Stimulated activated CD4-positive, alpha-beta T cell treated with anti-CD3 and anti-CD28 coated beads, Interleukin-1b, Interleukin-23, amount 100 ng/mL, for 1 hour (primary cell): ENCODE measurements around the gene MTX2.
"Not testable (repeated sequence)": the region's sequence is repeated elsewhere in the genome, so short reads cannot be mapped to it uniquely, and the experiment has no call there.

Source experiments
- DNase-seq, 2 donors: peaks; one replicate each; pipeline ENCODE4 v3.0.0-alpha.2; 2020; ENCODE audit warnings: low read depth in 2 of 2

MTX2 gene

GRCh38 chr2:176285321-176285720, 16.1 kb downstream of the MTX2 start:
- no peak for DNase-seq

DNA sequence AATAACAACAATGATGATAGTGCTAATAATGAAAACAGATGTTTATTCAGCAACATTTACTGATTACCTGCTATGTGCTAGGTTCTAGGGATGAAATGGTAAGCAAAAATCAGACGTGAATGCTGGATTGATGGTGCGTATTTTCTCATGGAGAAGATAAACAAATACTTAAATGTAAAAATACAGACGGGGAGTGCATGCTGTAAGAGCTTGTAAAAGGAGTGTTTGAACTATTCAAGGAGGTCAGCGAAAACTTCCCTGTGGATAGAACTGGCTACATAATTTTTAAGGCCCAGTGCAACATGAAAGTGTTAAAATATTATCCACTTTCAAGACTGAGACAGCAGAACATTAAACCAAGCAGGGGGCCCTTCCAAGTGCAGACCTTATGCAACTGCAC, 22.1 kb downstream of the MTX2 start:
- DNase-seq: no peak

DNA sequence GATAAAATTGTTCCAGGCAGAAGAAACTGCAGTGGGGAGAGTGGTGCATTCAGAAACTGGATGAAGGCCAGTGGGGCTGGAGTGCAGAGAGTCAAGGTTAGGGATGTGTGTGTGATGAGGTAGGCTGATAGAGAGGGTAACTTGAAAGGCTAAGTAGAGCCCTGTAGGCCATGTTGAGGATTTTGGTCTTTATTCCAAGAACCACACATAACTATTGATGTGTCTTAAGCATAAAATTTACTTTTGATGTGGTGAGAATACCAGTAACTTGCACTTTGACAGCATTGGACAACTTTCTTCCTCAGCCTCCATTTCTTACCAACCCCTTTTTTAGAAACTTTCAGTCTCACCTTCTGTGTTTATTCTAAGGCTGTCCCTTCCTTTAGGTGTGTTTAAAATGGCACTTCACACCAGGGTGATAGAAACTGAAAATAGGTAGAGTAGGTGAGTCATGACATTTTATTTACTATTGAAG, 22.6 kb downstream of the MTX2 start:
- no peak for DNase-seq

- DNase-seq: no peak
These were observed 23.4 kb downstream of the MTX2 start for GRCh38 chr2:176292608-176293007.

DNA sequence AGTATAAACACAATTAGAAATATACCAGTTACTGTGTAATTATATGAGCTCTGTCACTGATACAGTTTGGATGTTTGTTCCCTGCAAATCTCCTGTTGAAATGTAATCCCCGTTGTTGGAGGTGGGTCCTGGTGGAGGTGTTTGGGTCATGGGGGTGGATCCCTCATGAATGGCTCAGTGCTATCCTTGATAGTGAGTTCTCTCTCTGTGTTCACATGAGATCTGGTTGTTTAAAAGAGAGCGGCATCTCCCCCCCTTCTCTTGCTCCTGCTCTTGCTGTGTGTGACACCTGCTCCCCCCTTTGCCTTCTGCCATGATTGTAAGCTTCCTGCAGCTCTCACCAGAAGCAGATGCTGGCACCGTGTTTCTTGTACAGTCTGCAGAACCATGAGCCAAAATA, 24.1 kb downstream of the MTX2 start:
- no peak for DNase-seq

- DNase-seq: no peak
These were observed 27.8 kb downstream of the MTX2 start for GRCh38 chr2:176297067-176297466.

- DNase-seq: no peak
These were observed 28.5 kb downstream of the MTX2 start for GRCh38 chr2:176297737-176298136.

DNA sequence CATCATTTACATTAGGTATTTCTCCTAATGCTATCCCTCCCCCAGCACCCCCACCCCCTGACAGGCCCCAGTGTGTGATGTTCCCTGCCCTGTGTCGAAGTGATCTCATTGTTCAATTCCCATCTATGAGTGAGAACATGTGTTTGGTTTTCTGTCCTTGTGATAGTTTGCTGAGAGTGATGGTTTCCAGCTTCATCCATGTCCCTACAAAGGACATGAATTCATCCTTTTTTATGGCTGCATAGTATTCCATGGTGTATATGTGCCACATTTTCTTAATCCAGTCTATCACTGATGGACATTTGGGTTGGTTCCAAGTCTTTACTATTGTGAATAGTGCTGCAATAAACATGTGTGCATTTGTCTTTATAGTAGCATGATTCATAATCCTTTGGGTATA, 36.8 kb downstream of the MTX2 start:
- DNase-seq: not testable (repeated sequence)

- DNase-seq: no peak
These were observed 48.0 kb downstream of the MTX2 start for GRCh38 chr2:176317199-176317598.

GRCh38 chr2:176317623-176318065, 48.4 kb downstream of the MTX2 start:
- no peak for DNase-seq

GRCh38 chr2:176321916-176322315, 52.7 kb downstream of the MTX2 start:
- no peak for DNase-seq

GRCh38 chr2:176324862-176325261, 55.6 kb downstream of the MTX2 start:
- no peak for DNase-seq

DNA sequence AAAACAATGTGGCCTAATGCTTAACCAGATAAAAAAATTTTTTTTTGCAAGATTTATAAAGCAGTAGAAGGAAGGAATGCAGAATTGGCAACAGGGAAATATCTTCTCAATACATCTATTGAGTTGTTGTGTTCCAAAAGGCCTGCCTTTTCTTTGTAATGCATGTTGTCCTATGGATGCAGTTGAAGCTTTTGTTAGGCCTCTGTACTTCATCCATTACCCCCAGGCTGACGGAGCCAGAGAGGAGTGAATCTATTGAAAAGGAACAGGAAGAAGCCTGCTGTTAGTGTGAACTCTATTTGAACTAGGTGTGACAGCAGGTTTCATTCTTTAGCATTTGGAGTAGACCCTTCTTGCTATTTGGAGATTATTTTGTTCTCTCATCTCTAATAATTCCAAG, 56.5 kb downstream of the MTX2 start:
- no peak for DNase-seq

DNA sequence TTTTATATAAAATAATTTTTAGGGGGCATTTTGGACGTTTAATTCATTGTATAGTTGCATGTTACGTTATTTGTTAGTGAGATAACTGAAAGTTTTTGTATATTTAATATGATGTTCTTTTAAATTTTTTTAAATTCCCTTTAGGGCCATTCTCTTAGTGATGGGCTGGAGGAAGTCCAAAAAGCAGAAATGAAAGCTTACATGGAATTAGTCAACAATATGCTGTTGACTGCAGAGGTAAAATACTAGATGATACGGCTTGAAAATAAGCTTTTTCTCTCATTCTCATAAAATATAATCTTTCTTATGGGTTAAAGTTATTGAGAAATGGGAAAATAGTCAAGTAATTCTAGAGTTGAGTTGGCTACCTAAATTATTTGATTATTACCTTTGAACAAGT, 58.9 kb downstream of the MTX2 start:
- DNase-seq: no peak

GRCh38 chr2:176330612-176331011, 61.4 kb downstream of the MTX2 start:
- no peak for DNase-seq

DNA sequence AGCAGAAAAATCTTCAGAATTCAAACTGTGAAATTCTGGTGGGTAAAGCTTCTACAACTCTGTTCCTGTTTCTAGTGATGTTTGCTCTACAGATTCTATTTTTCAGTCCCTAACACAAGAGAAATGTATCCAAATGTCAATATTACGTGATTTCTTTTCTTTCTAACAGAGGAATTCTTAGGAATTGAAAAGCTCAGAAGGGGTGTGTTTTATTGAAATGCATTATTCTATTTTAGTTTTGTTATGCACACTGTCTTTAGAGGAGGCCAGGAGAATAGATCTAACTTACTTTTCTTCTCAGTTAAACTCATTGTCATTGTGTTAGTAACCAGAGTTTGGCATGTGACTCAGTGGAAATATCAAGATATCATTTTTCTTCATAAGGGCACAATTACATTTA, 62.4 kb downstream of the MTX2 start:
- no peak for DNase-seq

GRCh38 chr2:176334729-176335128, 65.5 kb downstream of the MTX2 start:
- DNase-seq: no peak

- DNase-seq: no peak
These were observed 69.2 kb downstream of the MTX2 start for GRCh38 chr2:176338395-176338794.

- no peak for DNase-seq
These were observed 70.0 kb downstream of the MTX2 start for GRCh38 chr2:176339208-176339607.

- no peak for DNase-seq
These were observed 87.0 kb downstream of the MTX2 start for GRCh38 chr2:176356251-176356650.

- no peak for DNase-seq
These were observed 95.2 kb downstream of the MTX2 start for GRCh38 chr2:176364273-176364977.

GRCh38 chr2:176368349-176368748, 99.1 kb downstream of the MTX2 start:
- DNase-seq: no peak

DNA sequence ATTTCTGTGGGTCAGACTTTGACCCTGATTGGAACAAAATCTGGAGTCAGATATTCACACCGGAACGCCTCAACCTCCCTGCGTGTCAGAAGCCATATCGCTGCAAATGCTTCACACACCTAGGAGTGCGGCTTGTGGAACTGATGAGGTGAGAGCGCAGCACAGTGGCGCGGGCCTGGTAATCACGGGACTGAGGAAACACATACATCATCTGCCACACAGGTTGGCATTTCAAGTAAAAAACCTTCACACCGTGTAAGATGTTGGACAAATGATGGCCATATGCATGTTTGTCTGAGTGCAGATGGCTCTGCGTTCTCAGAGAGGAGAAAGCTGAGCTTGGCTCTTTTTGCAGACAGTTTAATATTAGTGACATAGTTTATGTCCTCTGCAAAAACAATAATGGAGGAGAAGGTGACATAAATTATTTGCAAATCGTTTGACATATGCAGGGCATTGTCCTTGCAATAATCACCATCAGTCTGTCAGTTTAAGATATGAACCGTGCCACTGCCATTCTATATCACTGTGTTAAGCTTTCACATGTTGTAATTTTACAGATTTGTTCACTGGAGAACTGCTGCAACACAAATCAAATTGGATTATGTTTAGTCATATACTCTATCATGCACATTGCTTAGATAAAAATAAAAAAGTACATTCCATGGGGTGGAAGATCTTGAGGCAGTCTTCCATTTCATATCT, 101.4 kb downstream of the MTX2 start:
- DNase-seq: no peak
